GM21717 (cell line): ENCODE results near the gene TPX2.
A peak's percentile ranks its signal among the peaks of the same experiment; 100 is the strongest.

Source experiments
- ATAC-seq: cut with Tn5 transposase; IDR thresholded peaks from one replicate; pipeline ENCODE4 v1.9.1; 2021; ENCODE audit warnings: mild to moderate bottlenecking, moderate library complexity; ENCODE audit not compliant: unreplicated experiment

Gene TPX2

DNA sequence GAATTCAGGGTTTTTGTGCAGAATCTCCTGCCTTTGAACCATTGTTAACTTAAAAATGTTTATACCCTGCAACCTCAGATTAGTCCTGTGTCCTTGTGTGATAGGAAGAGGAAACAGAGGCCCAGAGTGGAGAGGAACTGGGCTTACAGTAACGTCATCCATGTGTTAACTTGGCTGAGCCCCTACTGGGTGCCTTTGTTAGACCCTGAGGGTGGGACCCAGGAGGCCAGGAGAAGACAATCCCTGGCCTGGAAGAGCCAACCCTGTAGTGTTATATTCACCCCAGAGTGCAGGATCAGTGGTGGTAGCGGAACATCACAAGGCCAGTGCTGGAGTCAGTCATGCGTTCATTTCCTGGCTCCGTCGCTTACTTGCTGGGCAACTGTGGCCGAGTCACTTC, 90.6 kb downstream of the TPX2 start:
- no peak for ATAC-seq

GRCh38 chr20:31830406-31830981, 91.4 kb downstream of the TPX2 start:
- no peak for ATAC-seq

GRCh38 chr20:31831211-31831610, 92.1 kb downstream of the TPX2 start:
- ATAC-seq: no peak

DNA sequence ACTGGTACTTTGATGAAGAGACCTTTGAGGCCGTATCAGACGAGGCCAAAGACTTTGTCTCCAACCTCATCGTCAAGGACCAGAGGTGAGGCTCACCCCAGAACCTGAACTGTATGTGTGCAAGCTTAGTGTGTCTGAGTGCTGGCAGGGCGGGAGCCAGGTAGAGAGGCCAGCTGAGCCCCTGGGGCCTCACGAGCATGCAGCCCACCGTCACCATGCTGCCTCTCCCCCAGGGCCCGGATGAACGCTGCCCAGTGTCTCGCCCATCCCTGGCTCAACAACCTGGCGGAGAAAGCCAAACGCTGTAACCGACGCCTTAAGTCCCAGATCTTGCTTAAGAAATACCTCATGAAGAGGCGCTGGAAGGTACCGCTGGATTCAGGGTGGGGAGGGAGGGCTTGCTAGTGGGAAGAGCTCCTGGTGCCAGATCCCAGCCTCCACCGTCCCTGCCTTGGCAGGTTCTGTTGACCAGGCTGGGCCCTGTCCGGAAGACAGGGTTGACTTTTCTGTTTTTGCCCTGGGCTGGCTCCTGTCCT, 92.7 kb downstream of the TPX2 start:
- ATAC-seq: no peak

DNA sequence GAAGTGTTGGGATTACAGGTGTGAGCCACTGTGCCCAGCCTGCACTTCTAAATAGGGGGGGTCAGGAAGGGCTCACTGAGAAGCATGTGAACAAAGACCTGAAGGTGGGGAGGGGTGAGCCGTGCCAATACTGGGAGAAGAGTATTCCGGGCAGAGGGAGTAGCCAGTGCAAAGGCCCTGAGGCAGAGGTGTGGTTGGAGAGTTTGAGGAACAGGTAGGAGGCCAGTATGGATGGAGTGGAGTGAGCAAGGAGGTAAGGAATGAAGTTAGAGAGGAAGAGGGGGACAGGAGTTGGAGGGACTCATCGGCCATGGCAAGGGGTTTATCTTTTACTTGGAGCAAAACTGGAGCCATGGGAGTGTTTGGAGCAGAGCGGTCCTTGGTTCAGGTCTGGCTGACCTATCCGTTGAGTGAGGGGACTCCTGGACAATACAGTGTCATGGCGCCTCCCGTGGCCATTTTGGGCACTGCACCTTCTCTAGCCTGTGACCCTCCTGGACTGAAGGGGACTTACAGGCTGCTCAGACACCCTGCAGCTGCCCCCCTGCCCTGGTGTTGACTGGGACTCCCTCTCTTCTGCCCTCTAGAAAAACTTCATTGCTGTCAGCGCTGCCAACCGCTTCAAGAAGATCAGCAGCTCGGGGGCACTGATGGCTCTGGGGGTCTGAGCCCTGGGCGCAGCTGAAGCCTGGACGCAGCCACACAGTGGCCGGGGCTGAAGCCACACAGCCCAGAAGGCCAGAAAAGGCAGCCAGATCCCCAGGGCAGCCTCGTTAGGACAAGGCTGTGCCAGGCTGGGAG, 94.2 kb downstream of the TPX2 start:
- no peak for ATAC-seq

DNA sequence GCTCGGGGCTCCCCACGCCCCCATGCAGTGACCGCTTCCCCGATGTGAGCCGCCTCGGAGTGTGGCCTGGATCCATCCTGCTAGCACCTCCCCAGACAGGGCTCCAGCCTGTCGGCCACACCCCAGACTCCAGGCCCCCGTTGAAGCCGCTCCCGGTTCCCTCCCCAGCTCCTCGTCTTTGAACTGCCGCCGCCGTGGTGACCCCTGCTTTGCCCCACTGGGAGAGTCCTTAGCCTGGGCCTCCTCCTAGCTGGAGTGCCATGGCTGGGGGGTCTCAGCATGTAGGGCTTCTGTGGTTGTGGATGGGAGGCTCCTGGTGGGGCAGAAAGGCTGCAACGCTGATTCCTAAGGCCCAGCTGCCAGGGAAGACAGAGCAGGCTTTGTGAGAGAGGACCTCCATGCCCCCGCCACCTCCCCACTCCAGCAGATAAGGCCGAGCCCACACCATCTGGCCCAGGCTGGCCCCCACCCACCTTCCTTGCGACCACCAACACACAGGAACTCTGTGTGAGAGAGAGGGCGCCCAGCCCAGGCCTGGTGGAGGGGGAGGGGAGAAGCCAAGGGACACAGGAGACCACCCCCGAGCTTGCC, 94.9 kb downstream of the TPX2 start:
- no peak for ATAC-seq

DNA sequence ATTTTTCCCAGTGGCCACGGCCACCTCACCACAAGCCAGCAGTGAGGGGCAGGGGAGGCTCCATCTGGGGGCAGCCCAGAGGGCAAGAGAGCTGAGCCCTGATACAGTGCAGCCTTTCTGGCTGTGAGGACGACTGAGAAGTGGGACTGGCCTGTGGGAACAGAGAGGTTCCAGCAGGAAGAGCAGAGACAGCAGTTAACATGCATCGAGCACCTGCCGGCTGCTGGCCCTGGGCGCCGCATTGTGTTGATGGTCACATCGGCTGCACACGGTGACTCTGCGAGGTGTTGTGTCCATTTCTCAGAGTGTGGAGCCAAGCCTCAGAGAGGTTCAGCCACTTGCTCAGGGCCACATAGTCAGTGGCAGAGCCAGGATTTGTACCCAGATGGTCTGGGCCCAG, 96.5 kb downstream of the TPX2 start:
- no peak for ATAC-seq

DNA sequence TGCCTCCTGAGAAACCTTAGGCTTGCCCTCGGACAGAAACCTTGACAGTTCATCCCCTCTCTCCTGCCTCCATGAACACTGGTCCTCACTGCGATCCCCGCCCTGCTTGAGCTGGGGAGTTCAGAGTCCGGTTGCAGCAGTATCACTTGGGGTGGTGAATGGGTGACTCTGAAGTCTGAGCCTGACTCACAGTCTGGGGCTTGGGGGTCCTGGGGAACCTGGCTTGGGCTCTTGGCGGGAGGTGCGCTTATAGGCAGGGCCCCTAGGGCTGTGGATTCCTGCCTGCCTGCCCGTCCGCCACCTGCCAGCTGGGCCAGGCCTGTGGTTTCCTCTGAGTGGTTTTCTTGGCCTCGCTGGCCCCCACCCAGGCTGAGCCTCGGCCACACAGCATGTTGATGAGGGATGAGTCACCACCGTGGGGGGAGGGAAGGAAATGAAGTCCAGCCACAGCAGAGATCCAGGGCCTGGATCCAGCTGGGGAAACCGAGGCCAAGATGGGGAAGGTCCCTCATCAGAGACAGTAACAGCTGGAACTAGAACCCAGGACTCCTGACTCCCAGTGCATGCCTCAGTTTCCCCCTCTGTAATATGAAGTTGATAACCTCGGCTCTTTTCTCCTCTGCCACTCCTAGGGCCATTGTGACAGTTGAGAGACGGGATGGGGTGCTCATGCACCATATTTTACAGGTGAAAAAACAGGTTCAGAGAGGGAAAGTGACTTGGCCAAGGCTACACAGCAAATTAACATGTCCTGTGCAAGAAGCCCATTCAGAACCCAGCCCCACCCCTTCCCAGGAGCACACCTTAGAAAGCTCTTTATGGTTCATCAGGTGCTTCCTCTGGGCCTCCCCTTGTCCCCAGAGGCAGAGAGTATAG, 97.1 kb downstream of the TPX2 start:
- ATAC-seq: peak; percentile 56

DNA sequence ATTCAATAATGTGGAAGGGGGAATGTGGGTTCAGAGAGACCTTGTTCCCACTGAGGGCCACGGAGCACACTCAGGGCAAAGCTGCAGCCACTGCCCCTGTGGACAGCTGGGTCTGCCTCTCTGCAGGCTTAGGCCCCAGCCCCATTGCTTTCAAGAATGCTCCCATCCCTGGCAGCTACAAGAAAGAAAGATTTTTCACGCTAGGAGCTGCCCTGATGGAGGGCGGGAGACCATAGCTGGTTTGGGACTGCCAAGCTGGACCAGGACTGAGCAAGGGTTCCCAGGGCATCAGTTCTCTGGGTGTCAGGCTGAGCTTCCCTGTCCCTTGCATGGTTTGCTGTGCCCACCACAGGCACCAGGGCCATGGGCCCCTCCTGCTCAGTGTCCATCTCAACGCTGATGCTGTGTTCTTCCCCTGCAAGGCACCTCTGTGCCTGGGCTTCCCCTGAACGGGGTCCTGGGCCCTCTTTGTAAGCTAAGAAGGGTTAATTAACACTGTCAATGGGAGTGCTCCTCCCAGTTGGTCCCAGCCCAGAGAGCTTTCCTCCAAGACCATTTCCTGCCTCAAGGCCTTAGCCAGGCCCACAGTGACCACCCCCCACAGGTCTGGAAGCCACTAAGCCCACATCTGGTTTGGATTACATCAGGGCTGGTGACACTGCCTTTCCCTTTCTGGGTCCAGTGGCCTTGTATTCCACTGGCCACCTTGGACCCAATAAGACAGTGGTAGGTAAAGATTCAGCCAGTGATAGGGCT, 97.9 kb downstream of the TPX2 start:
- ATAC-seq: no peak

DNA sequence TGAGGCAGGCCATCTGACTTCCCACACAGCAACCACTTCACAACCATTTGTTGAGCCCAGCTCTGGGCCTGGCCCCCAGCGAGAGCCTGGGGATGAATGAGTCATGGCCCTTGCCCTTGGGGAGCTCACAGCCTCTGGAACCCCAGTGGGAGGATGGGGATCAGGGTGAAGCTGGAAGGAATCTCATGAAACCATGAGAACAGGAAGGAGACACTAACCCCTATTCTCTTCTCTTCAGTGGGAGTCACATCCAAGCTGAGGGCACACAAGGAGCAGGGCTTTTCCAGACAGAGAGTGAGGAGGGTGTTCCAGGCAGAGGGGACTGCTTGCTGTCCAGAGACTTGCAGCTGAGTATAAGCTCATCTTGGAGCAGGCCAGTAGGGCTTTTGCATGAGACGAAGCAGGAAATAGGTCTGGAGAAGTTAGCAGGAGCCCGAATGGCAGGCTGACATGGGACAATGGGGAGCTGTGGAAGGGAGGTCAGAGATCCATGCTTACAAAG, 98.9 kb downstream of the TPX2 start:
- no peak for ATAC-seq

- no peak for ATAC-seq
Measured at GRCh38 chr20:31838646-31839292, 99.7 kb downstream of the TPX2 start.

DNA sequence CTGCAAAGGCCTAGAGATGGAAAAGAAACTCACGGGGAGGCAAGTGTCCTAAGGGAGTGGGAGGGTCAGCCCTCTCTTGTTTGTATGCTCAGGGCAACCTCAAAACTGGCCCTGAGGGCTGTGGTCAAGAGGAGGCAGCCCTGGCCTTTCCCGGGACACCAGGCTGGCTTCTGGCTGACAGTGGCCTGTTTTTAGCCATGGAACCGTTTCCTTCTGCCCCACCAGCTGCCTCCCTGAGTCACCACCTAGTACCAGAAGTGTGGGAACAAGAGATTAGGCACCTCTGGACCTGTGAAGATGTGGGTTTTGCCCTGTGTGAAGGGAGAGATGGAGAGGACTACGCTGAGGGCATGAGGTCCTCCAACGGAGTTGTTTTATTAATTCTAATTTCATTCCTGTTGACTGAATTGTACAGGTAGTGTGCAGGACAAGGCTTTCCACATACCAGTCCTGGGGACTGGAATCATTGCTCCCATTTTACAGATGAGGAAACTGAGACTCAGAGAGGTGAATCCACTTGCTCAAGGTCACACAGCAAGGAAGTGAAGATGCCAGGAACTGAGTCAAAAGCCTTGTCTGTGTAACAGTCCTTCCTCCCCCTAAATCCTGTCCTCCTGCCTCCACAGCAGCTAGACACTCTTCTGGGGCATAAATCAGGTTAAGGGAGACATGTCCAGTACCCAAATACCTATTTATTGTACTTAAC, 100.8 kb downstream of the TPX2 start:
- no peak for ATAC-seq

GRCh38 chr20:31840906-31841816, 102.1 kb downstream of the TPX2 start:
- ATAC-seq: no peak

DNA sequence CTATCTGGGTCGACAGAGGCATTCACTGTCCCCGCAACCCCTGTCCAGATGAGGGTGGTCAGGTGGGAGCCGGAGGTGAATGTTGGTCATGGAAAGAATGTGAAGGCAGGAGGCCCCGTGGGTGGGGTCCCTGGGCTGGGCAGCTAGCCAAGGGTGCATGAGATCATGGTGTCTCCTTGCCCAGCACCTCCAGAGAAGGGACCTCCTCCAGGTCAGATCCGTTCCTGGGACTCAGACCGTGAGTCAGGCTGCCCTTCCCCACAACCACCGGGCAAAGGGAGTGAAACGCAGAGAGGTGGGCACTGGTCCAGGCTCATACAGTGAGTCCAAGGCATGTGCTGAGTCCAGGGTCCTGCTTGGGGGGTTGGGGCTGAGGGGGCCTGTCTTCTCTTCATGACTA, 102.8 kb downstream of the TPX2 start:
- no peak for ATAC-seq

DNA sequence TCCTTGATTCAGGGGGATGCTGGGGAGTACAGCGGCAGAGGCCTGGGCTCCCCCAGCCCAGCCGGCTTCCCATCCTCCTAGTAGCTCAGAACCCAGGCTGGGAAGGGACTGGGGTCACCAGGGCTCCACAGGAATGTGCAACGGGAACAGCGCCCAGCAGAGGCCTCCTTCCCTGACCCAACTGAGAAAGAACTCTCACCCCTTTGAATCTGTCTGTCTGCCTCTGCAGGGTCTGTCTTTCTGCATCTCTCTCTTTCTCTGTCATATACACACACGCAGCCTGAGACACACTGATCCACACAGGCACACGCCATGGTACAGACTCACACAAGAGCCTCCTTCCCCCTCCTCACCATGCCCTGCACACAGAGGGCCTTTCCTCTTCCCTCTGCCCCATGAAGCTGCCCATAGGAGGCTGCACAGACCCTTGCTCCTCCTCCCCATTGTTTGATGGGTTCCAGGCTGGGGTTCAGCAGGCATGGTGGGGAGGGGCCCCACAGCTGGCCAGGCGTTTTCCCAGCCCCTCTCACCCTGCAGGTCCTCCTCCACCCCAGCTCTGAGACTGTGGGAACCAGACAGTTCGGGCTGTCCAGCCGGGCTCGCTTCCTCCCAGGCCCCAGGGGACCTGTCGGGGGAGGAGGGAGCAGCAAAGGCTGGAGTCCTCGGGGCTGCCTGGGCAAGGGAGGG, 103.5 kb downstream of the TPX2 start:
- ATAC-seq: no peak

DNA sequence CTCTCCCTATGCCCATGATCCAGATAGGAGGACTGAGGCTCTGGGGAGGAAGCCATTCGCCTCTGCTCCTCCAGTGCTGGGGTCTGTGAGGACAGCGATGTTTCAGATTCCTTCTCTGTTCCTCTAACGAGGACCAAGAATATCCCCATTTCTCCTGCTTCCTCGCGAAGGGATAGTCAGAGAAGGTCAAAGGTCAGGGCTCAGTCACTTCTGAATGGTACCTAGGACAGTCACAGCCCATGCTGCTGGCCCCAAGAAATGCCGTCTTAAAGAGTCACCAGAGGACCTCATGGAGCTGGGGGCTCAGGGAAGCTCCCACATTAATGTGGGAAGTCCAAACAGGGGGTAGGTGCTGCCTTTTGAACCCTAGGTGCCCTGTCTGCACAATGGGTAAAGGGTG, 104.2 kb downstream of the TPX2 start:
- ATAC-seq: no peak

- ATAC-seq: no peak
Measured at GRCh38 chr20:31843881-31844280, 104.8 kb downstream of the TPX2 start.
